SU-DHL-6 (cell line): Measurements from ENCODE around the gene PDK3.

Source experiments
- H2AFZ ChIP-seq: fragments of 200-600 bp; sonication (generic); 2 replicates; pipeline ENCODE4 v1.6.1; 2014; ENCODE audit warnings: low read depth, mild to moderate bottlenecking, moderate library complexity, mixed read lengths, antibody characterized with exemption, low read length; ENCODE audit not compliant: severe bottlenecking
- H3F3A ChIP-seq: fragments of 200-600 bp; shearing (Covaris generic); 2 replicates; pipeline ENCODE4 v1.6.0; 2016; ENCODE audit warnings: antibody characterized with exemption, mild to moderate bottlenecking; ENCODE audit not compliant: insufficient read depth
- H3K27ac ChIP-seq: fragments of 200-600 bp; sonication (generic); 2 replicates; pipeline ENCODE4 v1.5.1; 2016; ENCODE audit warnings: low read depth, mild to moderate bottlenecking, low read length, moderate library complexity, mixed read lengths
- H3K27me3 ChIP-seq: fragments of 200-600 bp; sonication (generic), shearing (Covaris generic); 2 replicates; pipeline ENCODE4 v1.6.0; 2014; ENCODE audit warnings: mild to moderate bottlenecking, low read length
- H3K36me3 ChIP-seq: fragments of 200-600 bp; sonication (generic); 2 replicates; pipeline ENCODE4 v1.6.1; 2014; ENCODE audit warnings: mild to moderate bottlenecking, low read length, mixed read lengths
- H3K4me2 ChIP-seq: fragments of 300-600, 200-600 bp; shearing (Covaris generic), sonication (generic); 2 replicates; pipeline ENCODE4 v1.6.0; 2014; ENCODE audit warnings: low read length, low read depth, mild to moderate bottlenecking; ENCODE audit not compliant: poor library complexity, severe bottlenecking
- H3K4me3 ChIP-seq: fragments of 200-600 bp; sonication (generic); 2 replicates; pipeline ENCODE4 v1.5.1; 2014; ENCODE audit warnings: antibody characterized with exemption, low read length, mild to moderate bottlenecking, mixed read lengths; ENCODE audit not compliant: insufficient read depth, poor library complexity, severe bottlenecking
- H3K79me2 ChIP-seq: fragments of 200-600 bp; sonication (generic); 2 replicates; pipeline ENCODE4 v1.6.1; 2014; ENCODE audit warnings: mild to moderate bottlenecking, low read length, moderate library complexity; ENCODE audit not compliant: insufficient read depth
- H3K9ac ChIP-seq: fragments of 200-600 bp; sonication (generic); 2 replicates; pipeline ENCODE4 v1.7.0; 2014; ENCODE audit warnings: mild to moderate bottlenecking, low read length
- H3K9me2 ChIP-seq: fragments of 200-600 bp; sonication (generic); replicated peaks from 2 replicates; pipeline ENCODE4 v1.6.1; 2014; ENCODE audit warnings: low read length; ENCODE audit not compliant: insufficient read depth
- H3K9me3 ChIP-seq: fragments of 200-600 bp; sonication (generic); 2 replicates; pipeline ENCODE4 v1.6.1; 2014; ENCODE audit warnings: low read length, mixed read lengths; ENCODE audit not compliant: insufficient read depth
- H4K20me1 ChIP-seq: fragments of 200-600 bp; sonication (generic); 2 replicates; pipeline ENCODE4 v1.6.1; 2014; ENCODE audit warnings: low read depth, mild to moderate bottlenecking, antibody characterized with exemption, low read length, moderate library complexity, mixed read lengths
- EZH2phosphoT487 ChIP-seq: fragments of 200-600 bp; sonication (generic), shearing (Covaris generic); conservative IDR thresholded peaks from 2 replicates; pipeline ENCODE4 v1.6.1; 2018; ENCODE audit warnings: mild to moderate bottlenecking, antibody characterized with exemption, low read length, moderate library complexity, mixed read lengths
- TF ChIP-seq, protein P1 (sequence below): fragments of 200-600 bp; sonication (generic); IDR thresholded peaks from one replicate; pipeline ENCODE4 v1.5.1; 2017; ENCODE audit warnings: antibody characterized with exemption, mild to moderate bottlenecking, low read length, moderate library complexity; ENCODE audit not compliant: insufficient read depth, poor library complexity, severe bottlenecking

The PDK3 gene

DNA sequence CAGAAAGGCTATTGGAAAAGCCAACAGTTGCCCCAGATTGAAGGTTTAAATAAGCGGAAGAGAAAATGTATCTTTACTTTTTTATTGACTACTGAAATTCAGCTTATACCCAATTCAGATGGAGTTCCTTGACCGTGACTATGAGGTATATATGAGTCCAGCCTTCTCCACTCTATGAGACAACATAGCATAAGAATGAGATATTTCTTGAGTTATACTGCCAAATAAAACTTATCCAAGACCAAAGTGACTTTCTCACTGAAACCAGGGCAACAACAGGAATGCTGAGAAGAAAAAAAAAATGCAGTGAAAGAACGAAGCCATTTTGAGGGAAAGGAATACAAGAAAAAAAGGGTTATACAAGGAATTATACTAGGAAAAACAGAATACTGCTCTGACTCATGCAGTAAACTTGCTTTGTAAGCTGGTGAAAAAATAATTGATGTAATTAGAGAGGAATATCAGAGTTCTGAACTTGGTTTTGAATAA is 16.3 kb upstream of the PDK3 start:
- H3K36me3 ChIP-seq, result no peaks in the 10 kb centered on the region
- no peaks in the 10 kb centered on the region for H3K27me3 ChIP-seq
- H3K79me2 ChIP-seq, result no peaks in the 10 kb centered on the region
- no peak overlapping the region for H3K4me2 ChIP-seq
- H3K9me3 ChIP-seq, result no peaks in the 10 kb centered on the region
- H3K9ac ChIP-seq, result no peak overlapping the region
- H2AFZ ChIP-seq, result no peak overlapping the region
- no peak overlapping the region for H3K27ac ChIP-seq
- H3F3A ChIP-seq, result no peaks in the 10 kb centered on the region
- H3K9me2 ChIP-seq, result no peaks in the 10 kb centered on the region
- no peak overlapping the region for H3K4me3 ChIP-seq
- H4K20me1 ChIP-seq, result no peaks in the 10 kb centered on the region
- TF ChIP-seq EZH2phosphoT487, result no peak
- TF ChIP-seq, protein P1, sequence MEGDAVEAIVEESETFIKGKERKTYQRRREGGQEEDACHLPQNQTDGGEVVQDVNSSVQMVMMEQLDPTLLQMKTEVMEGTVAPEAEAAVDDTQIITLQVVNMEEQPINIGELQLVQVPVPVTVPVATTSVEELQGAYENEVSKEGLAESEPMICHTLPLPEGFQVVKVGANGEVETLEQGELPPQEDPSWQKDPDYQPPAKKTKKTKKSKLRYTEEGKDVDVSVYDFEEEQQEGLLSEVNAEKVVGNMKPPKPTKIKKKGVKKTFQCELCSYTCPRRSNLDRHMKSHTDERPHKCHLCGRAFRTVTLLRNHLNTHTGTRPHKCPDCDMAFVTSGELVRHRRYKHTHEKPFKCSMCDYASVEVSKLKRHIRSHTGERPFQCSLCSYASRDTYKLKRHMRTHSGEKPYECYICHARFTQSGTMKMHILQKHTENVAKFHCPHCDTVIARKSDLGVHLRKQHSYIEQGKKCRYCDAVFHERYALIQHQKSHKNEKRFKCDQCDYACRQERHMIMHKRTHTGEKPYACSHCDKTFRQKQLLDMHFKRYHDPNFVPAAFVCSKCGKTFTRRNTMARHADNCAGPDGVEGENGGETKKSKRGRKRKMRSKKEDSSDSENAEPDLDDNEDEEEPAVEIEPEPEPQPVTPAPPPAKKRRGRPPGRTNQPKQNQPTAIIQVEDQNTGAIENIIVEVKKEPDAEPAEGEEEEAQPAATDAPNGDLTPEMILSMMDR, result no peak

- Histone ChIP-seq H4K20me1 (no peaks in the 10 kb centered on the region), H3K9me2 (no peaks in the 10 kb centered on the region), H3K9me3 (no peaks in the 10 kb centered on the region), H3K4me2 (peak overlapping the region; percentile 61), H3K4me3 (no peak overlapping the region), H3K27ac (peak overlapping the region; percentile 77), H3F3A (0 out of 2 replicates have a peak, but pooled peaks cover 7% of the 10 kb centered on the region), H3K36me3 (no peaks in the 10 kb centered on the region), H3K27me3 (no peaks in the 10 kb centered on the region), H3K79me2 (no peaks in the 10 kb centered on the region), H2AFZ (peak overlapping the region; percentile 59), H3K9ac (peak overlapping the region; percentile 20; the same call in 1 of the 2 replicates)
- no peak for TF ChIP-seq EZH2phosphoT487
- TF ChIP-seq, protein P1, result no peak
Observed at GRCh38 chrX:24463077-24463476, 2.0 kb upstream of the PDK3 start.

- Histone ChIP-seq H3K36me3 (no peaks in the 10 kb centered on the region), H3K27ac (peak overlapping the region; percentile 47), H3K4me3 (peak overlapping the region; percentile 65), H3K79me2 (no peaks in the 10 kb centered on the region), H3K9me2 (no peaks in the 10 kb centered on the region), H2AFZ (peak overlapping the region; percentile 82), H3K4me2 (peak overlapping the region; percentile 78), H3K9me3 (no peaks in the 10 kb centered on the region), H3K9ac (peak overlapping the region; percentile 69), H3K27me3 (no peaks in the 10 kb centered on the region), H3F3A (0 out of 2 replicates have a peak, but pooled peaks cover 7% of the 10 kb centered on the region), H4K20me1 (no peaks in the 10 kb centered on the region)
- no peak for TF ChIP-seq EZH2phosphoT487
Observed at GRCh38 chrX:24464498-24464835, 619 bp upstream of the PDK3 start.

DNA sequence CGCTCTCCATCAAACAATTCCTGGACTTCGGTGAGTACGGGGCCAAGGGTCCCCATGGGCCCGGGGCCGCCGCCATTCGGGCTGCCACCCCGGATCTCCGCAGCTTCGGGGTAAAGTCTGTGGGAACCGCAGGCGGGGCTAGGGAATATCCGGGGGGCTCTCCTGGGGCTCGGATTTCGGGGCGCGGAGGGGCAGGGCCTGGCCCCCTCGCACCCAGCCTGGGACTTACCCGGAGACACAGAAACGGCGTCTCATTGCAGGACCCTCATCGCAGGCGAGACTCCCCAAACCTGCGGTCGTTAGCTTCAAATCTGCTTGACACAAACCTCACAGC is 413 bp downstream of the PDK3 start:
- no peak for TF ChIP-seq EZH2phosphoT487
- TF ChIP-seq, protein P1, result no peak
- Histone ChIP-seq H3K9me2 (no peaks in the 10 kb centered on the region), H2AFZ (peak overlapping the region; percentile 74), H3K4me3 (peak overlapping the region; percentile 62), H3F3A (0 out of 2 replicates have a peak, but pooled peaks cover 7% of the 10 kb centered on the region), H3K9ac (peak overlapping the region; percentile 74), H3K36me3 (no peaks in the 10 kb centered on the region), H4K20me1 (no peaks in the 10 kb centered on the region), H3K27me3 (no peaks in the 10 kb centered on the region), H3K79me2 (no peaks in the 10 kb centered on the region), H3K27ac (no peak overlapping the region; the same call in 1 of the 2 replicates), H3K4me2 (peak overlapping the region; percentile 67), H3K9me3 (no peaks in the 10 kb centered on the region)
